ENCODE measurements around the gene MAOB.
"Not testable (repeated sequence)": the region's sequence is repeated elsewhere in the genome, so short reads cannot be mapped to it uniquely, and the experiment has no call there.

The MAOB gene

DNA sequence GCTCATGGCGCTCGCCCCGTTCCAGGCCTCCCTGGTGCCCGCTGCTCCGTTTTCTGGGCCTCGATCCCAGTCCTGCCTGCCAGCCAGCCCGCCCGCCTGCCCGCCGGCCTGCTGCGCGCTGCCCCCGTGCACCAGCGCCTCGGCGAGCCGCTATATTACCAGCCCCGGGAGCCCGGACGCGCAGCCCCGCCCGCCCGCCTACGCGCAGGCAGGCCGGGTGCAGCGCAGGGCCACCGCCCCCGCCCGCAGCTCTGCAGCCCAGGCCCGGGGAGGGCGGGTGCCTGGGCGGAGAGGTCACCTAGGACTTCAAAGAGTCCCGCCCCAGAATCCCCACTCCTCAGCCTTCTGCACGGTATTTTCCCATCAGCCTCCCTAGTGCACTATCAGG lies at the start of gene MAOB:
Gene MAOB (minus strand): TSS at position 157 of the 388 bp plus-strand sequence. CDS start 151 bp downstream, at position 6.
- peak in 1 of 2 donors; percentile 6 for DNase-seq (ENCODE audit: low read depth in 2 of 2)

- DNase-seq (ENCODE audit: low read depth in 2 of 2), result not testable (repeated sequence)
These were observed 39.8 kb upstream of the MAOB start for GRCh38 chrX:43922032-43922431.

DNA sequence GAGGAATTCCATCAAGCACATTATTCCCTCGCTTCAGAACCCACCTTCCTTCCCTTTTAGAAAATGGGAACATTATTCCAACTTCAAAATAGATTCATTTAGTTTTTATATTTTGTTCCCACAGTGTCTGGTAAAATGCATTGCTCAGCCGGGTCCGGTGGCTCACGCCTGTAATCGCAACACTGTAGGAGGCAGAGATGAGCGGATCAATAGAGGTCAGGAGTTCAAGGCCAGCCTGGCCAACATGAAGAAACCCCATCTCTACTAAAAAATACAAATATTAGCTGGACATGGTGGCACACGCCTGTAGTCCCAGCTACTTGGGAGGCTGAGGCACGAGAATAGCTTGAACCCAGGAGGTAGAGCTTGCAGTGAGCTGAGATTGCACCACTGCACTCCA lies 28.5 kb upstream of the MAOB start:
- not testable (repeated sequence) for DNase-seq (ENCODE audit: low read depth in 2 of 2)

- no peak for DNase-seq (ENCODE audit: low read depth in 2 of 2)
These were observed 27.8 kb upstream of the MAOB start for GRCh38 chrX:43910012-43910411.

- no peak for DNase-seq (ENCODE audit: low read depth in 2 of 2)
These were observed 26.9 kb upstream of the MAOB start for GRCh38 chrX:43909141-43909540.

- DNase-seq (ENCODE audit: low read depth in 2 of 2), result no peak
These were observed 17.9 kb upstream of the MAOB start for GRCh38 chrX:43899878-43900815.

- no peak for DNase-seq (ENCODE audit: low read depth in 2 of 2)
These were observed 16.3 kb upstream of the MAOB start for GRCh38 chrX:43898406-43899035.

DNA sequence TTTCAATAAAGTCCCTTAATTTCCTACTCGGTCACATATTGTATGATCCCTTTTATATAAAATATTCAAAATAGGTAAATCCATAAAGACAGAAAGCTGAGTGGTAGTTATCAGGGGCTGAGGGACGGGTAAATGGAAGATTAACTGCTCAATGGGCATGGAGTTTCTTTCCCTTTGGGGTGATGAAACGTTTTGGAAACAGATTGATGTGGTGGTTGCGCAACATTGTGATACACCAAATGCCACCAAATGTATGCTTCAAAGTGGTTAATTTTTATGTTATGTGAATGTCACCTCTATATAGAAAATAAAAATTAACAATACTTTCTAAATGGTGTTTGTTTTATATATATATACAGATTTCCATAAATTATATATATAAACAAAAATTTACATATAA lies 15.0 kb upstream of the MAOB start:
- no peak for DNase-seq (ENCODE audit: low read depth in 2 of 2)

DNA sequence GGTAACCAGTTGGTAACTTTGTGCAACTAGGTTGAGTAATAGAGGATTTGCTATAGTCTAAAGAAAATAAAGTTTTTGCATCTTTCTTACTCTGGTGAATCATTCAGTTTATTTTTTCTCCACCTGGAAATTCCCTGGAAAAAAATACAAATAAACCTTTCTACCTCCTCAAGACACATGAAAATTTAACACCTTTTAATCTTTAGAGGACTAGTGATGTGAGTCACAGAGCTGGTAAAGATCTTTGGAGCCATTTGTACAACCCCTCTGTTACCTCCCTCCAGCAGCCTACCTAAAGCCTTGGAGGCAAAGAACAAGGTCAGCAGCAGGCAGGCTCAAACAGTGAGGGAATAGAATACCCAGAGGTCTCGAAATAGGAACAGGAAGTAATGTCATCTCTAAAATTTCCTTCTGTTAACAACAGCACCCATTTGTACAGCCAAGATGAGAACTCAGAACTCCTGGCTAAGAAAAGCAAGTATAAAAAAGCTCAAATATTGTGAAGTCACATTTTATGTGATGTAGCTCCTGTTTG lies 10.2 kb upstream of the MAOB start:
- DNase-seq (ENCODE audit: low read depth in 2 of 2), result no peak

DNA sequence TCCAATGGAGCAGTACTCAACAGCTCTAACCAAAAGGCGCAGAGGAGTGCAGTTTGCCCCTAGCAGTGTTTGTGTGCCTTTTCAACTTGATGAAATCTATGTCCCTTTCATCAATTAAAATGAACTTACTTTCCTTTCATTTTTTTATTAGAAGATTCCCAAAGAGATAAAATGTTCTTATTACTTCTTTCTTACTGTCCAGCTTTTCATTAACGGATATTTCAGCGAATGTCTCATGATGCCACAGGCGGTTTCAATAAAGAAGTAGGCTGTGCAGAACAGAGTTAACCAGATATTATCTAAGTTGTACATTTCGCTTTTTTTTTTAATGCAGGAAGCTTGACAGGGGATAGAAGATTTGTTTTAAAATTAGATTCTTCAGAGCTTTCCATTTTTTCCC lies 3.4 kb upstream of the MAOB start:
- DNase-seq (ENCODE audit: low read depth in 2 of 2), result no peak

GRCh38 chrX:43881410-43882293 lies 598 bp downstream of the MAOB start:
- DNase-seq (ENCODE audit: low read depth in 2 of 2), result no peak

DNA sequence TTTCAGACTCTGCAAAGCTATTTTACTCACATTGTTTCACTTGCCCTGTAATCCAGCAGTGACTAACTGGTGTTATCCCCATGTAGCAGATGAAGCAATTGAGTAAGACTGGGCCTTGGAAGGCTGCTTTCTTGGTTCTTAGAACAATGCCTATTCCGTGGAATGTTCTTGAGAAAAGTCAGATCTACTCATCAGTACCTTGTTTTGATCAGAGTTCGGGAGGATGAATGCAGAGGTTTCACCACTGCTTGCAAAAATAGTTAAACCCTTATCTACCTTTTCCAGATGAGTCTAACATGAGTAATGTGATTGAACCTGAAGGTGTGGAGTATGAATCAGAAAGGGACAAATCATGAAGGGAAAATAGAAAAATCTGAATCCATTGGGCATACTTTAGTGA lies 1.8 kb downstream of the MAOB start:
- DNase-seq (ENCODE audit: low read depth in 2 of 2), result no peak

DNA sequence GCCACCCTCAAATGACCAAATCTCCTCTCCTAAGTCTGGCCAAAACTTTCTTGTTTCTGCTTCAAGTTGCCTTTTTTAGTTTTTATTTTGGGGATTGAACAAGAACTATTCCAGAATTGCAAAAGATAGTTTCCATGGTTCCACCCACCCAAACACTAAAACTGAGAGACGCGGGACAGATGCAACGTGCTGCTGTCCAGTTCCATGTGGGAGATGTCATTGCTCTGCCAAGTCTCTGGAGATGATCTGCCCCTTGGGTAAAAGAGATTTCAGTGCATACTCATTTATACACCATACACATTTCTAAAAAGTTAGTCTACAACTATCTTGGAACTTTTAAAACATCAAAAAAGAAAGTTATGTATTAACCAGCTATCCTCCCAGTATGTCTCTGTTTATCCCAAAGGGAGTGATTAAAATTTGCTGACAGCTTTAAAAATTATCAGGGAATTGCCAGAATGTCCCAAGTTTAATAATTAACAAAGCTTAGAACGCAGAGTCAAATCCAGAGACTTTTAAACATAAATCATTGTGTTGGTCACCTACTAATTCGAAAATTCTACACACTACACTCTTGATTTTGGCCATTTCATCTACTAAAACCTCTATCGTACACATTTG lies 3.2 kb downstream of the MAOB start:
- DNase-seq (ENCODE audit: low read depth in 2 of 2), result no peak

DNA sequence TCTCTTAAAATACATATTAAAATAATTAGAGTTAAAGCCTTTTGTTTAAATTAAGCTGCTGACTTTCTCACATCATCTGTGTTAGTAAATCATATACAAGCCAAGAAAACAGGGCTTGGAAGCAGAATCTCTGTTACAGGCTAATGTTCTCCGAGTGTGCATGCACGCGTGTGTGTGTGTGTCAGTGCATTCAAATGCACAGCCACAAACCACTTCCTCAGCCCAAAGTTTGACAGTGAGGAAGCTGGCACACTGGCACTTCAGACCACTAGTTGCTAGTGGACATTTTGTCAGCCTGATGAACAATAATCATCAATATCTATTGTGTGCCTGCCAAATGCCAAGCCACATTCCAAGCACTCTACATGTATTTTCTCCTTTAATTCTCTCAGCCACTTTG lies 5.6 kb downstream of the MAOB start:
- no peak for DNase-seq (ENCODE audit: low read depth in 2 of 2)

GRCh38 chrX:43870758-43871419 lies 11.4 kb downstream of the MAOB start:
- no peak for DNase-seq (ENCODE audit: low read depth in 2 of 2)

DNA sequence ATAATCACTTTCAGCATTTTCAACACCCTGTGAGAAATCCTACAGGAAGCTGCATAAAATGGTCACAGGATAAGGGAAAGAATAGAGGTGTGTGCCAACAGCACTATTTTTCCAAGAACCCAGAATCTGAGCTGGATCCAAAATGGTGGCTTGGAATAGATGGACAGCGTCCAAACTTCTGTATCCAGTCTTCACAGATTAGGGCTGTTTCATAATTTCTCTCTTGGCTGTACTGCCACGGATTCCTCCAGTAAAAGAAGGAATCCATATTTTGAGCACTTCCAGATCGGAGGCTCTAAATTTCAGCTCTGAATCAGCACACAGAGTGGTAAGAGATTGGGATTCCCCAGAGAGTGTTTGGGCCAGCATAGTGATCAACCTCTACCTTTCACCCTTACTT lies 12.2 kb downstream of the MAOB start:
- DNase-seq (ENCODE audit: low read depth in 2 of 2), result no peak

DNA sequence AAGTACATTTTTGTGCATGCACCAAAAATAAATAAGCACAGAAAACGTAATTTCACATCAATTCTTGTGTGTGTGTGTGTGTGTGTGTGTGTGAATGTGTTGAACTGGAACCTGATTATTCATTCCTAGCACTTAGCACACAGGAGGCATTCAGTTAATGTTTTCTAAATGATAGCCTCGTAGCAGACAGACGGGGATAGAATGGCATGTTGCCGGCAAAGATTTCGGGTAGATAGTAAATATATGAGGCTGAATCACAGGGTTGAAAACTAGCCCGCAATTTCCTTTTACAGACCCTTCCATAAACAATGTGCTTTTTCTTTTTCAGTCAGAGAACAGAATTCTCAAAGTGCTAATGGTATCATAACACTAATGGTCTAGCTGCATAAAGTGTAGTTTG lies 13.5 kb downstream of the MAOB start:
- DNase-seq (ENCODE audit: low read depth in 2 of 2), result no peak

DNA sequence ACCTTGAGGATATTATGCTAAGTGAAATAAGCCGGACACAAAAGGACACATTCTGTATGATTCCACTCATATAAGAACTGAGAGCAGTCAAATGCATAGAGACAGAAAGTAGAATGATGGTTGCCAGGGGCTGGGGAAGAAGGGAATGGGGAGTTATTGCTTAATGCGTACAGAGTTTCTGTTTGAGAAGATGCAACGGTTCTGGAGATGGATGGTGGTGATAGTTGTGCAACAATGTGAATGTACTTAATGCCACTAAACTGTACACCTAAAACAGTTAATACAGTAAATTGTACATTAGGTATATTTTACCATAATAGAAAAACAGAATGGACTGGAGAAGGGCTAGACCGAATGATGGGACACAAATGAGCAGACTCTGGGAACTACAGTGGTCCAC lies 15.8 kb downstream of the MAOB start:
- no peak for DNase-seq (ENCODE audit: low read depth in 2 of 2)

DNA sequence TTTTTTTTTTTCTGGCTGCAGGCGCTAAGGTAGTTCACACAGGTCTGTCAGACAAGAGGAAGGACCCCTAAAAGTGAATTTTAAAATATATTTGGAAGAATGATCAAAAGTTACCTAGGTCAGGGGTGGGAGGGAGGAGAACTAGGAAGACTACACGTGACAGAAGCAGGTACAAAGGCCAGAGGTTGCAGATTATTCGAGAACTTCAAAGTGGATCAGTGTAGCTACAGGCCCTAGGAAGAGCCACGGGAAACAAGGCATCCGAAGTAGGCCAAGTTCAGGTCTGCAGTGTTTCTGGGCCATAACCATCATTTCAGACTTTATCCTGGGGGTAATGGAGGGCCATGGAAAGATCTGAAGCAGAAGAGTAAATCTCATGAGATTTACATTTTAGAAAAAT lies 16.5 kb downstream of the MAOB start:
- DNase-seq (ENCODE audit: low read depth in 2 of 2), result no peak

DNA sequence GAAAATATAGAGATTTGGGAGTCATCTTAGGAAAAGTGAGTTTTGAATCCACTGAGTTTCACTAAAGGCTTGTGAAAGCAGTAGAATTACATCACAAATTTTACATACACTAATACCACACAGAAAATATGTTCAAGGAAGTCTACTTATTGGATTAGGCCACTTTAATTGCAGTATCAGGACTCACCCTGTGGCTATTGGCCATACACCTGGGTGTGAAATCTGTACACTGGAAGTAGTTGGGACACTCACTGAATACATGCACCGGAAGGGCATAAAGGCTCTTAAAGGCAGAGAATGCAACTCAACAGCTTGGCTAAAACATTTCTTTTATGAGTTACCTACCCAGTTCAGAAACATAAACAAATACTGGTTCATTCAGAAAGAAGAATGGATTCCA lies 19.8 kb downstream of the MAOB start:
- DNase-seq (ENCODE audit: low read depth in 2 of 2), result no peak

- DNase-seq (ENCODE audit: low read depth in 2 of 2), result no peak
These were observed 20.5 kb downstream of the MAOB start for GRCh38 chrX:43861750-43862149.

Data from stimulated activated CD4-positive, alpha-beta T cell treated with anti-CD3 and anti-CD28 coated beads, Interleukin-1b, Interleukin-23, amount 100 ng/mL, for 4 hours (primary cell).